GM12878 (cell line): ENCODE data around the gene HEXIM2. TPM values are rescaled to one million over a fixed set of nuclear protein-coding genes. Genes with fewer than 3 reads are reported as not detected.

Source experiments
- ATAC-seq: fragments of 200-7000 bp; cut with Tn5 transposase; 3 replicates; pipeline ENCODE4 v1.9.1; 2020; ENCODE audit warnings: mild to moderate bottlenecking, moderate library complexity
- BruUV-seq: library from RNA; stranded (reverse); fragments of 400-500 nt; replicated peaks from 2 replicates; lab custom pipeline; 2021; lab: Mats Ljungman, UMichigan
- CTCF ChIA-PET: fragments of 300-600 bp; sonication (Branson Sonifier 250); formaldehyde crosslinking; extraction: SDS; loops from one replicate; lab custom pipeline; 2021; ENCODE audit warnings: inconsistent platforms; lab: Yijun Ruan, JAX
- POLR2A ChIA-PET: fragments of 350-600 bp; formaldehyde crosslinking; extraction: SDS; loops from one replicate; lab custom pipeline; 2021; ENCODE audit warnings: inconsistent platforms; lab: Charles Lee
- RAD21 ChIA-PET: fragments of 300-600 bp; sonication (Branson Sonifier 250); formaldehyde crosslinking; loops from one replicate; lab custom pipeline; 2023; ENCODE audit warnings: antibody characterized with exemption; ENCODE audit not compliant: unreplicated experiment; lab: Charles Lee
- SMC1A ChIA-PET: fragments of 300-600 bp; sonication (Branson Sonifier 250); formaldehyde crosslinking; loops from one replicate; lab custom pipeline; 2023; ENCODE audit not compliant: unreplicated experiment, uncharacterized antibody; lab: Charles Lee
- DNase-seq: peaks from one replicate; pipeline ENCODE4 v3.0.0-alpha.2; 2011; ENCODE audit warnings: low read depth, low spot score
- FAIRE-seq: peaks from 3 replicates; lab custom pipeline; 2011; peaks lifted over from hg19 to GRCh38; lab: Jason Lieb, UNC
- H2AFZ ChIP-seq: 2 replicates; pipeline ENCODE4 v1.6.0; 2011; ENCODE audit warnings: low read depth, low read length, control low read depth; ENCODE audit not compliant: control insufficient read depth
- H3K27ac ChIP-seq: 2 replicates; pipeline ENCODE4 v1.5.1; 2011; ENCODE audit warnings: control low read depth; ENCODE audit not compliant: control insufficient read depth, insufficient read depth
- H3K27me3 ChIP-seq, 2 experiments: replicated peaks in 1 of 2; 2 replicates each; pipeline versions ENCODE4 v1.6.0 to v1.6.1; 2011; ENCODE audit warnings: low read length in 1 of 2; ENCODE audit not compliant: control insufficient read depth in 2 of 2, insufficient read depth in 2 of 2
- H3K36me3 ChIP-seq, 2 experiments: 2 replicates each; pipeline ENCODE4 v1.5.1; 2011; ENCODE audit warnings: low read length in 1 of 2; ENCODE audit not compliant: control insufficient read depth in 2 of 2, insufficient read depth in 2 of 2
- H3K4me1 ChIP-seq: 2 replicates; pipeline ENCODE4 v1.6.1; 2011; ENCODE audit warnings: mild to moderate bottlenecking, low read length, moderate library complexity, mixed read lengths; ENCODE audit not compliant: control insufficient read depth, insufficient read depth
- H3K4me2 ChIP-seq: 2 replicates; pipeline ENCODE4 v1.6.0; 2011; ENCODE audit warnings: control low read depth; ENCODE audit not compliant: control insufficient read depth, insufficient read depth
- H3K4me3 ChIP-seq: fragments of 200-600 bp; sonication (generic); 2 replicates; pipeline ENCODE4 v1.5.1; 2016
- H3K79me2 ChIP-seq: 2 replicates; pipeline ENCODE4 v1.6.0; 2011; ENCODE audit warnings: low read length; ENCODE audit not compliant: control insufficient read depth, insufficient read depth
- H3K9ac ChIP-seq: 2 replicates; pipeline ENCODE4 v1.8.0; 2011; ENCODE audit warnings: low read length, control low read depth, mixed read lengths; ENCODE audit not compliant: control insufficient read depth, insufficient read depth
- H3K9me3 ChIP-seq: replicated peaks from 3 replicates; pipeline ENCODE4 v1.5.1; 2011; ENCODE audit warnings: mild to moderate bottlenecking, low read length; ENCODE audit not compliant: control insufficient read depth, insufficient read depth
- H4K20me1 ChIP-seq: 2 replicates; pipeline ENCODE4 v1.6.0; 2011; ENCODE audit not compliant: control insufficient read depth, insufficient read depth
- CHD2 ChIP-seq: IDR thresholded peaks from 2 replicates; pipeline ENCODE4 v1.6.1; 2011; ENCODE audit warnings: low read depth, low read length, improper control_type of control experiment, borderline replicate concordance
- CREM ChIP-seq: IDR thresholded peaks from 2 replicates; pipeline ENCODE4 v1.6.1; 2014; ENCODE audit warnings: antibody characterized with exemption, low read depth
- FOXM1 ChIP-seq: IDR thresholded peaks from 2 replicates; pipeline ENCODE4 v1.6.1; 2012; ENCODE audit warnings: low read depth, mild to moderate bottlenecking, inconsistent platforms, low read length, moderate library complexity
- GATAD2B ChIP-seq: fragments of 450-650 bp; conservative IDR thresholded peaks from 2 replicates; pipeline ENCODE4 v1.6.1; 2017; ENCODE audit warnings: low read depth, mild to moderate bottlenecking, moderate library complexity
- IKZF1 ChIP-seq: fragments of 450-650 bp; conservative IDR thresholded peaks from 2 replicates; pipeline ENCODE4 v1.6.1; 2017; ENCODE audit warnings: antibody characterized with exemption, mild to moderate bottlenecking
- MEF2A ChIP-seq: IDR thresholded peaks from 2 replicates; pipeline ENCODE4 v1.6.1; 2011; ENCODE audit warnings: low read depth, mild to moderate bottlenecking, low read length, moderate library complexity; ENCODE audit not compliant: insufficient read depth
- MXI1 ChIP-seq: fragments of 150-350 bp; IDR thresholded peaks from 2 replicates; pipeline ENCODE4 v1.6.1; 2011; ENCODE audit warnings: low read depth, mild to moderate bottlenecking, inconsistent platforms, low read length, improper control_type of control experiment
- NBN ChIP-seq: fragments of 450-650 bp; IDR thresholded peaks from 2 replicates; pipeline ENCODE4 v1.6.1; 2016
- NFYA ChIP-seq: IDR thresholded peaks from 2 replicates; pipeline ENCODE4 v1.6.1; 2011; ENCODE audit warnings: low read depth, mild to moderate bottlenecking, low read length, improper control_type of control experiment, borderline replicate concordance
- NR2C1 ChIP-seq: fragments of 450-650 bp; IDR thresholded peaks from 2 replicates; pipeline ENCODE4 v1.6.1; 2017; ENCODE audit warnings: antibody characterized with exemption, mild to moderate bottlenecking, moderate library complexity
- NR2C2 ChIP-seq: IDR thresholded peaks from 2 replicates; pipeline ENCODE4 v1.6.1; 2011; ENCODE audit warnings: borderline replicate concordance, low read depth; ENCODE audit not compliant: control insufficient read depth, insufficient read length
- POLR2A ChIP-seq: IDR thresholded peaks from 2 replicates; pipeline ENCODE4 v1.6.1; 2011; ENCODE audit warnings: low read depth, mild to moderate bottlenecking, low read length
- RELA ChIP-seq: fragments of 450-650 bp; IDR thresholded peaks from 2 replicates; pipeline ENCODE4 v1.8.0; 2014; ENCODE audit warnings: borderline replicate concordance; ENCODE audit not compliant: partially characterized antibody
- WGBS: methylation state at CpG from one replicate; pipeline ENCODE4 v1.1.6; 2016; ENCODE audit warnings: low lambda C conversion rate; ENCODE audit not compliant: insufficient replicate concordance, insufficient coverage; ENCODE audit errors: missing lambda C conversion rate; 5-methylcytosine and 5-hydroxymethylcytosine counted together
- in situ Hi-C: fragments of 300-500 bp; cut with MboI; formaldehyde crosslinking; loops from 9 replicates; pipeline ENCODE4 v1.14.3; 2018; ENCODE audit warnings: mixed read lengths
- intact Hi-C: fragments of 100-400 bp; cut with micrococcal nuclease; formaldehyde crosslinking; loops from one replicate; pipeline ENCODE4 v1.14.2; 2022; ENCODE audit not compliant: unreplicated experiment
- polyA plus RNA-seq, 11 experiments: library from polyadenylated mRNA; depleted of rRNA in 4 of 11; unstranded in 6 of 11; stranded (reverse) in 5 of 11; fragments of >200 nt; fragmentation: Nextera tagmentation in 4 of 11; fragmentation: Illumina TruSeq in 1 of 11; extraction: Ambion mirVana in 4 of 11; extraction: Trizol in 1 of 11; gene quantifications; 1 replicate in 1 of 11; 2 replicates in 10 of 11; pipeline versions ENCODE4 v1.2.1 to v1.2.3, GENCODE V29; 2011 to 2016; ENCODE audit warnings: inconsistent platforms in 2 of 11, missing spikeins in 2 of 11, low read depth in 1 of 11
- total RNA-seq, 4 experiments: library from RNA; depleted of rRNA in 3 of 4; stranded (reverse); fragments of >200 nt in 3 of 4; fragmentation: Illumina TruSeq in 1 of 4; extraction: Trizol in 1 of 4; gene quantifications; 2 replicates each; pipeline versions ENCODE4 v1.2.1 to v1.2.3, GENCODE V29; 2013 to 2021
- TF ChIP-seq, protein P1 (sequence below): fragments of 450-650 bp; IDR thresholded peaks from 2 replicates; pipeline ENCODE4 v1.6.1; 2017; ENCODE audit warnings: borderline replicate concordance
- TF ChIP-seq, protein P2 (sequence below): IDR thresholded peaks from 2 replicates; pipeline ENCODE4 v1.6.1; 2011; ENCODE audit warnings: low read depth, low read length, improper control_type of control experiment, borderline replicate concordance
- TF ChIP-seq, protein P3 (sequence below): IDR thresholded peaks from 2 replicates; pipeline ENCODE4 v1.6.1; 2011; ENCODE audit warnings: low read depth, mild to moderate bottlenecking, low read length, moderate library complexity, borderline replicate concordance; ENCODE audit errors: extremely low read depth
- TF ChIP-seq, protein P4 (sequence below): fragments of 450-650 bp; formaldehyde crosslinking; IDR thresholded peaks from 2 replicates; pipeline ENCODE4 v1.4.0; 2022; ENCODE audit warnings: mild to moderate bottlenecking, moderate library complexity
- TF ChIP-seq, protein P5 (sequence below): fragments of 450-650 bp; IDR thresholded peaks from 2 replicates; pipeline ENCODE4 v1.6.1; 2014; ENCODE audit warnings: mild to moderate bottlenecking

HEXIM2 gene
- total and polyA plus RNA-seq, 10 of the 15 experiments (the other 5 are each of a cell fraction or from before 2014, with no cell fraction given) = 0.10 to 10.3 (median 6.4) TPM

DNA sequence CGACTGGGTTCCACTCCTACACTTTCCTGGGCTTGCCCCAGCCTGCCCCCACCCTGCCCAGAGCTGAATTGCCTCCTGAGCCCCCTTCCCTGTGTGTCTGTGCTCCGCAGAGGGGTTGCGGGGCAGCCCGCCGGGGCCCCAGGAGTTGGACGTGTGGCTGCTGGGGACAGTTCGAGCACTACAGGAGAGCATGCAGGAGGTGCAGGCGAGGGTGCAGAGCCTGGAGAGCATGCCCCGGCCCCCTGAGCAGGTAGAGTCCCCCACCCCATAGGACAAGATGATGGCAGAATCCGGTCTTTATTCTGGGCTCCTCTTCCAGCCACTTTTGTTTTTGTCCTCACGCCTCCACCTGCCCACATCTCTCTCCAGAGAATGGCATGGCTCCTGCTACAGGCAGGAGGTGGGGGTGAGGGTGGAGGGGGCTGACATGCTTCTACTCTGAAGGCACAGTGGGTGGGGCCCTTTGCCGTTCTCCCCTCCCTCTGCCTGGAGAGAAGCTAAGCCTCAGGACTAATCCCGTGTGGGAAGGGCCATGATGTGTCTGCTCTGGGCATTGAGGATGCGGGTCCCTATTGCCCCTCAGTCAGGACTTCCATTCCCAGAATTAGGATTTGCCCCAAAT is 22.7 kb upstream of the HEXIM2 start:
- intact Hi-C loops (no loop called here), in situ Hi-C loops (loop anchor here (5.0 kb wide), 1 partner anchor 58 kb away; no protein-coding TSS in a partner anchor)
- ChIA-PET POLR2A (no interaction called here), SMC1A (no interaction called here), CTCF (interaction anchor here (5.7 to 8.1 kb wide), 2 partner anchors 12 to 57 kb away, joined by 39 to 291 read pairs; no protein-coding TSS in a partner anchor), RAD21 (interaction anchor here (0.7 kb wide), 1 partner anchor 59 kb away, joined by 3 read pairs; no protein-coding TSS in a partner anchor)
- H3K36me3 ChIP-seq = no peaks in the 10 kb centered on the region
- H3K27ac ChIP-seq = no peak overlapping the region
- no peak for FAIRE-seq
- no TSS peak for BruUV-seq
- H3K9me3 ChIP-seq = no peaks in the 10 kb centered on the region
- no peak overlapping the region for H3K4me2 ChIP-seq
- ATAC-seq = no peak
- no peak overlapping the region for H2AFZ ChIP-seq
- H3K9ac ChIP-seq = no peak overlapping the region
- peaks cover 4% of the 10 kb centered on the region for H3K79me2 ChIP-seq
- H3K27me3 ChIP-seq = no peaks in the 10 kb centered on the region
- no peak for DNase-seq
- 82% methylated on average over 14 of the region's 14 CpGs for WGBS
- H3K4me1 ChIP-seq = peaks cover 11% of the 10 kb centered on the region
- no peaks in the 10 kb centered on the region for H4K20me1 ChIP-seq
- H3K4me3 ChIP-seq = no peak overlapping the region
- TF ChIP-seq, protein P1, sequence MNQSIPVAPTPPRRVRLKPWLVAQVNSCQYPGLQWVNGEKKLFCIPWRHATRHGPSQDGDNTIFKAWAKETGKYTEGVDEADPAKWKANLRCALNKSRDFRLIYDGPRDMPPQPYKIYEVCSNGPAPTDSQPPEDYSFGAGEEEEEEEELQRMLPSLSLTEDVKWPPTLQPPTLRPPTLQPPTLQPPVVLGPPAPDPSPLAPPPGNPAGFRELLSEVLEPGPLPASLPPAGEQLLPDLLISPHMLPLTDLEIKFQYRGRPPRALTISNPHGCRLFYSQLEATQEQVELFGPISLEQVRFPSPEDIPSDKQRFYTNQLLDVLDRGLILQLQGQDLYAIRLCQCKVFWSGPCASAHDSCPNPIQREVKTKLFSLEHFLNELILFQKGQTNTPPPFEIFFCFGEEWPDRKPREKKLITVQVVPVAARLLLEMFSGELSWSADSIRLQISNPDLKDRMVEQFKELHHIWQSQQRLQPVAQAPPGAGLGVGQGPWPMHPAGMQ = no peak
- TF ChIP-seq, protein P2, sequence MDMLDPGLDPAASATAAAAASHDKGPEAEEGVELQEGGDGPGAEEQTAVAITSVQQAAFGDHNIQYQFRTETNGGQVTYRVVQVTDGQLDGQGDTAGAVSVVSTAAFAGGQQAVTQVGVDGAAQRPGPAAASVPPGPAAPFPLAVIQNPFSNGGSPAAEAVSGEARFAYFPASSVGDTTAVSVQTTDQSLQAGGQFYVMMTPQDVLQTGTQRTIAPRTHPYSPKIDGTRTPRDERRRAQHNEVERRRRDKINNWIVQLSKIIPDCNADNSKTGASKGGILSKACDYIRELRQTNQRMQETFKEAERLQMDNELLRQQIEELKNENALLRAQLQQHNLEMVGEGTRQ = no peak
- TF ChIP-seq CHD2 = no peak
- no peak for TF ChIP-seq NBN
- no peak for TF ChIP-seq POLR2A
- TF ChIP-seq FOXM1 = no peak
- TF ChIP-seq, protein P3, sequence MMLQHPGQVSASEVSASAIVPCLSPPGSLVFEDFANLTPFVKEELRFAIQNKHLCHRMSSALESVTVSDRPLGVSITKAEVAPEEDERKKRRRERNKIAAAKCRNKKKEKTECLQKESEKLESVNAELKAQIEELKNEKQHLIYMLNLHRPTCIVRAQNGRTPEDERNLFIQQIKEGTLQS = no peak
- TF ChIP-seq, protein P4, sequence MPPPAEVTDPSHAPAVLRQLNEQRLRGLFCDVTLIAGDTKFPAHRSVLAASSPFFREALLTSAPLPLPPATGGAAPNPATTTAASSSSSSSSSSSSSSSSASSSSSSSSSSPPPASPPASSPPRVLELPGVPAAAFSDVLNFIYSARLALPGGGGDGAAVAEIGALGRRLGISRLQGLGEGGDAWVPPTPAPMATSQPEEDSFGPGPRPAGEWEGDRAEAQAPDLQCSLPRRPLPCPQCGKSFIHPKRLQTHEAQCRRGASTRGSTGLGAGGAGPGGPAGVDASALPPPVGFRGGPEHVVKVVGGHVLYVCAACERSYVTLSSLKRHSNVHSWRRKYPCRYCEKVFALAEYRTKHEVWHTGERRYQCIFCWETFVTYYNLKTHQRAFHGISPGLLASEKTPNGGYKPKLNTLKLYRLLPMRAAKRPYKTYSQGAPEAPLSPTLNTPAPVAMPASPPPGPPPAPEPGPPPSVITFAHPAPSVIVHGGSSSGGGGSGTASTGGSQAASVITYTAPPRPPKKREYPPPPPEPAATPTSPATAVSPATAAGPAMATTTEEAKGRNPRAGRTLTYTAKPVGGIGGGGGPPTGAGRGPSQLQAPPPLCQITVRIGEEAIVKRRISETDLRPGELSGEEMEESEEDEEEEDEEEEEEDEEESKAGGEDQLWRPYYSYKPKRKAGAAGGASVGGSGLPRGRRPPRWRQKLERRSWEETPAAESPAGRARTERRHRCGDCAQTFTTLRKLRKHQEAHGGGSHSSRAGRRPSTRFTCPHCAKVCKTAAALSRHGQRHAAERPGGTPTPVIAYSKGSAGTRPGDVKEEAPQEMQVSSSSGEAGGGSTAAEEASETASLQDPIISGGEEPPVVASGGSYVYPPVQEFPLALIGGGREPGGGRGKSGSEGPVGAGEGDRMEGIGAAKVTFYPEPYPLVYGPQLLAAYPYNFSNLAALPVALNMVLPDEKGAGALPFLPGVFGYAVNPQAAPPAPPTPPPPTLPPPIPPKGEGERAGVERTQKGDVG (CRISPR knock-in tag) = no peak
- no peak for TF ChIP-seq GATAD2B
- no peak for TF ChIP-seq NR2C1
- TF ChIP-seq MXI1 = no peak
- TF ChIP-seq CREM = no peak
- TF ChIP-seq, protein P5, sequence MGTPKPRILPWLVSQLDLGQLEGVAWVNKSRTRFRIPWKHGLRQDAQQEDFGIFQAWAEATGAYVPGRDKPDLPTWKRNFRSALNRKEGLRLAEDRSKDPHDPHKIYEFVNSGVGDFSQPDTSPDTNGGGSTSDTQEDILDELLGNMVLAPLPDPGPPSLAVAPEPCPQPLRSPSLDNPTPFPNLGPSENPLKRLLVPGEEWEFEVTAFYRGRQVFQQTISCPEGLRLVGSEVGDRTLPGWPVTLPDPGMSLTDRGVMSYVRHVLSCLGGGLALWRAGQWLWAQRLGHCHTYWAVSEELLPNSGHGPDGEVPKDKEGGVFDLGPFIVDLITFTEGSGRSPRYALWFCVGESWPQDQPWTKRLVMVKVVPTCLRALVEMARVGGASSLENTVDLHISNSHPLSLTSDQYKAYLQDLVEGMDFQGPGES = no peak
- TF ChIP-seq MEF2A = no peak
- no peak for TF ChIP-seq NFYA
- no peak for TF ChIP-seq NR2C2
- no peak for TF ChIP-seq RELA
- TF ChIP-seq IKZF1 = no peak
